HG02763 (cell line): Measurements from ENCODE around the gene ZNF385B.

Experiments used
- ATAC-seq: cut with Tn5 transposase; IDR thresholded peaks from one replicate; pipeline ENCODE4 v1.9.1; 2021; ENCODE audit warnings: mild to moderate bottlenecking, moderate library complexity; ENCODE audit not compliant: unreplicated experiment

ZNF385B gene

DNA sequence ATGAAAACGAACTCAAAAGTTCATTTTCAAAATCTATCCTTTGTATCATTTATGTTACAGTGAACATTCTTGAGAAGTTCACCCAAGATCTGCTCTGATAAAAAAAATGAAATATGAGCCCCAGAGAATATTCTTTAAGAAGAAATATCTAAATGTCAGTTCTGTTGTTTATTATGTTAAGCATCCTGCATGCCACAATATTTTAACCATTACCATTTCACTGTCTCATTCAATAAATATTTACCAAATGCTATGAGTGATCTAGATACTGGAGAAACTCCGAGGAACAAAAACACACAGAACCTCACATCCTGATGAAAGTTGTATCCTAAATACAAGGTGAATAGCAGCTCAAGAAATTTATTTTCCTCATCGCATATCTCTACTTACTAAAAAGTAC is 170.2 kb downstream of the ZNF385B start:
- ATAC-seq, result no peak

DNA sequence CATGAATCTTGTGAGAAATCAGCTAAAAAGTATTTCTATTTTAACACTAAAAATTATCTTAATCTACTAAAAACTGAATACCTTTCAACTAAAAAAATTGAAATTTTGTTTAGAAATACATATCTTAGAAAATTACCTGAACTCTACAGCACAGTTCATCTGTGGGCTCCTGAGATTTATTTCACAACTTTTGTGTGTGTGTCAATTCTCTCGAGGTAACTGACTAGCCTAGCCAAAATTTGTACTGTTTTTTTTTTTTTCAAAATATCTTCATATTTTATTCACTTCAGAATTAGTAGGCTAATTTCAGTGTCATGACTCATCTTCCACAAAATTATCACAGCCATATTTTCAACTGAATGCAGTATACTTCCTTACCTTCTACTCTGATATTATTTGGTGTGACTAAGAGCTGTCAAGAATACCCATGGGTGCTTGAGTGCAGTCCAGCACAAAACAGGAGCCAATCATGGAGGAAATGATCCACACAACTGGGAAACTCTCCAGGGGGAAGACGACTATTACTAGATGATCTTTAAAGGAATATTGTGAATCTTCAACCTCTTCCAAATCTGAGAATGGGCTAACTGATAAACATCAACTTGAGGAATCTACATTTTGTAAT is 174.6 kb downstream of the ZNF385B start:
- no peak for ATAC-seq

- ATAC-seq, result no peak
Measured at GRCh38 chr2:179686069-179686468, 175.3 kb downstream of the ZNF385B start.

- no peak for ATAC-seq
Measured at GRCh38 chr2:179685146-179685545, 176.3 kb downstream of the ZNF385B start.

DNA sequence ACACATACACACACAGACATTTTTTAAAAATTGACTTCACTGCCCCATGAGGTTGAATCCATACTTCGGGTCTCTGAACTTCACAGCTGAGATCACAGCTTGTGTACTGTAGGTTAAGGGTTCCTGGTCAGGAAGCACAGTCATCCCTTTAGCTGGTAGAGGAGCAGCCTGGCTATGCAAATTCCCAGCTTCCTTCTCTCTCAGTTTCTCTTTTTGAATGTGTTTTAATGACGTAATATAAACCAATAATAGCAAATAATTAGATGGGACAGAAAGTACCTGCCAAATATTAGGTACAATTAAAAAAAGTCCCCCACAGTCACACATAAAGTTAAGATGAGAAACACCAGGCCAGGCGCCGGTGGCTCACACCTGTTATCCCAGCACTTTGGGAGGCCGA is 178.7 kb downstream of the ZNF385B start:
- ATAC-seq, result no peak

DNA sequence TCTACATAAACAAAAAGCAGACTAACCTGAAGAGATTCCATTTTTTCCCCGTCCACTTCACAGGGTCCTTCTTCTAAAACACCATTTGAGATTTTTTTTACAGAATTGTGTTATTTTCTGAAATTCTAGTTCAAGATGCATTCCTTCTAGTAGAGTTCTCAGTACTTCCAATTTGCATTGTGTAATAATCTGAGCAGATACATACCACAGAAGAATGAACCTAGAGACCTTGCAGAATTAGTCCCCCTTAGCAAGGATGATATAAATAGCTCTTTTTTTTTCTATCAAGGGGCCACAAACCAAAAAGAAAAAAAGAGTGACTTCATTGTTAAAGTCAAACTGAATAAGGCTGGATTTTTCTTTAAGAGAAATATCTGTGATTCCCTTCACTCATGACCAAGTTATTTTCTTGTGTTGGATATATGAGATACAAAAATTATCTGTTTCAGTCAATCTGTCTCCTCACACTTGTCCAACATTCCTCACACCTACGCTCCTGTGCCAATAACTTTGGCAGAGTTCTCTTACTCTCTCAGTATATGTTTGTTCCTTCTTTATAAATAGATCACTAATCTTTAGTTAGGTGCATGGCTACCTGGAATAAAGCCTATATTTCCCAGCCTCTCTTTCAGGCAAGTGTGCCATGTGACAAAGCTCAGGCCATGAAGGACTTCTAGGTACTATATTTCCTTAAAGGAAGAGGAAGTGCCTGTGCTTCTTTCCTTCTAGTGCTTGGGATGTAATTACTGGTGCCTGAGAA is 183.5 kb downstream of the ZNF385B start:
- ATAC-seq, result no peak

- no peak for ATAC-seq
Measured at GRCh38 chr2:179677077-179677688, 184.2 kb downstream of the ZNF385B start.

DNA sequence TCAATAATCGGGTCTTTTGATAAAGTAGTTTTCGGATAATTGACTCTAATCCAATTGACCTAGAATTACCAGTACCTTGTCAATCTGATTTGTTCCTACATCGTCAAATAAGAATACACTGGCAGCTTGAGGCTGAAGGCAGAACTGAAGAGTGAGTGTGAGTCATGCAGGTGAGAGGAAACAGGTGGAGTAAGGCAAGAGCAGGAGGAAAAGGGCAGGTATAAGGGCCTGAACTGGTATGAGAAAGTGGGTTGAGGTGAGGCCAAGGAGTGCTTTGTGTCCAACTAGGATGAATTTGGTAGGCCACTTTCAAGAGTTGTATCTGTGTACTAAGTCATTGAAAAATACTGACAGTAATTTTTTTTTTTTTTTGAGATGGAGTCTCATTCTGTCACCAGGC is 186.0 kb downstream of the ZNF385B start:
- no peak for ATAC-seq

DNA sequence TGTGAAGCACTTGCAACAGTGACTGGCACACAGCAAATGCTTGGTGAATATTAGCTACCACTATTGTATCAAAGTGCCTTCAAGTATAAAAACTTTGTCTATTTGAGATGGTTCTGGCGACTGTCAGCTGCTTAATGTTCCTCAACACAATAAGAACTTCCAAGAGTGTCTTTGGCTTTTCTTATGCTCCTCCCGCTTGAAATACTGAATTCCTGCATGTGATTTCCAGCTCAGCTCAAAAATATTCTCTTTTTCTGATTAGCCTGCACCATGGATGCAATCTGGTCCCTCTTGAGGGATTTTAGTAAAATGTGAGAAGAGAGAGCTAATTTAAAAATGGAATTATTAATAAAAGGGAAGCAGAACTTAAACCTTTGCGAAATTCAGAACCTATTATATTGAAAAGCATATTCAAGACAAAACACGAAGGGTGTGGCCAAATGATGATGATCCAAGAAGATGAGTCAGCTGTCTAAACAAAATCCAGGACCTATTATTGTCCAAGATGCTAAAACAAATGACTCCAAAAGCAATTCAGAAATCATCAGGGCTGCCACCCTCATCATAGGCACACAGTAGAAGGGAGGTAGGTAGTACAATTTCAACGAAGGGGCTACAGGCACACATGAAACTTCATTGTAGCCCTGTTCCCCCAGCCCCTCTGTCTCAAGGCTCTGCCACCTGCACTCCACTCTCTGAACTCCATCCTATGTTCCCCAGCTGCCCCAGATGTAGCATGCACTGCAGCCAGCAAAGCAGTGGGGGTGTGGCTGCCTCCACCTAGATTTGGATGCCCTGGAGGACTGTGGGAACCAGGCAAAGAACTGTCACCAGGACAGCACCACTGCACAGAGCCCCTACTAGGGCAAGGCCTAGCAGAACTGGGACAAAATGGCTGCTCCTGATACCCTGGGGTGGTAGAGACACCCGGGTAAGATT is 190.1 kb downstream of the ZNF385B start:
- no peak for ATAC-seq

DNA sequence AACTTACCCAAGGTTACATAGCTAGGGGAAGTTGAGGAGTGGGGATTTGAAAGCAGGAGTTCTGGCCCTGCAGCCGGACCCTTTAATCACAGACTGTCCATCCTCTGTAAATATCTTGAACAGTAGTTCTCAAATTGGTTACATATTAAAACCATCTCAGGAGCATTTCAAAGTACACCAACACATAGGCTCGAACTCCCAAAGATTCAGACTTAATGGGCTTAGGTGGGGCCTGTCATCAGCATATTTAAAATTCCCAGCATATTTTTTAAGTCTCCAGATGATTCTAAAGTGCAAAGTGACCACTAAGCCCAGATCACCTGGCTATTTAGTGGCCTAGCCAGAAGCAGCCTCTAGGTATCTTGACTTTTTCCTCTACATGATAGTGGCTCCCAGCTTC is 192.2 kb downstream of the ZNF385B start:
- no peak for ATAC-seq

- ATAC-seq, result no peak
Measured at GRCh38 chr2:179664972-179665812, 196.2 kb downstream of the ZNF385B start.

GRCh38 chr2:179661986-179662385 is 199.4 kb downstream of the ZNF385B start:
- ATAC-seq, result no peak

DNA sequence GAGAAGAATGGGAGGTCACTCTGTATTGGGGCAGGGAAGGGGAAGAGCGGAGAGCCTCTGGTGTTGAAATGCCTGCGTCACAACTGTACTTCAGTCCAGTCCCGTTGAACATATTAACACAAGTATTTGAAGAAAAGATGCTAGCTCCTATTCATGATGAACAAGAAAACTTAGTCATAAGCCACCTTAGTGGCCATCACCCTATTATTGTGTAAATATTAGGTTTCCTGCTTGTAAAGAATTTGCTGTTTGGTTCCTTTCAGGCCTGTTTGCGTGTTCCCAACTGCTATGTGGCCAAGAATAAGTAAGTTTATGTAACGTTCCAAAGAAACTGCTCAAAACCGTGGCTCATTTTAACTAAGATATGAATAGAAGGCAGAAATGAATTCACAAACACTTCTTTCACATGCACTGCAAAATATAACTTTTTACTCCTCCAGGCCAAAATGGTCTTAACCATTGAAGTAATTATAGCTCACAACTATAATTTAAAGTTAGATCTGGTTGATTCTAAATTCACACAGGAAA is 204.3 kb downstream of the ZNF385B start:
- no peak for ATAC-seq

GRCh38 chr2:179655627-179656026 is 205.8 kb downstream of the ZNF385B start:
- ATAC-seq, result no peak

DNA sequence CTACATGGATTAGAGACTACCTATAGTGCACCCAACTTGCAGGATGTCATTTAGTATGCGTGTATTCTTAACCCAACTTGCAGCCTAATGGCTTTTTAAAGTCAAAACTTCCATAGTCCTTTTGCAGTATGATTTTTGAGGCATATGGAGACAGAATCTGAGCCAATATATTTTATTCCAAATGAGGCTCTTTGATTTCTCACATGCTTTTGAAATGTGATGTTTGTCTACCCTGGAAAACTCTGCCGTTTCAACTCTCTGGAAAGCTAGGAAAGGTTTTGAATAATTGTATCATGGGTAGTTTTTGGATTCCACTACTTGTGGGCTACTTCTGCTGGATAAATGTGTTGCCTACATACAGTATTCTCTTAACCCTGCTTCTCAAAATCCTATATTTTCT is 206.6 kb downstream of the ZNF385B start:
- ATAC-seq, result no peak

DNA sequence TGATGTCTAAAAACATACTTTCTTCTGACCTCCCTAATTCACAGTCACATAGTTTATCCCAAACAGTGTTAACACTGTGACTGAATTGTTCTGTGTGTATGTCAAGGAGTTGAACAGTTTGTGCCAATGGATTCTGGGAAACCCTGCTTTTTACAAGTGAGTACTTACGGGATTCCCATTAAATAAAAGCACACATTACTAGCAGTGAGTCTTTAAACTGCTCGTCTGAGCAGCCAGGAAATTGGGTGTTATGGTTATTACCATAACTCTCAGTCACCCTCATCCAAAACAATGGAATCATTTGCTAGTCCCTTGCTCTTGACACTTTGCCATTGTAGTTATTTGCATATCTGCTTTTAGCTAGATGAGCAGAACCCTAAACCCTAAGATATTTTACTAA is 209.1 kb downstream of the ZNF385B start:
- ATAC-seq, result no peak

- no peak for ATAC-seq
Measured at GRCh38 chr2:179650420-179650819, 211.0 kb downstream of the ZNF385B start.

GRCh38 chr2:179646862-179647587 is 214.4 kb downstream of the ZNF385B start:
- no peak for ATAC-seq

GRCh38 chr2:179646173-179646769 is 215.1 kb downstream of the ZNF385B start:
- ATAC-seq, result no peak
